CD4-positive, alpha-beta T cell treated with Interleukin-6 at 100 ng/mL for 8 hours (primary cell): ENCODE measurements around the gene SDS.

Source experiments
- DNase-seq: peaks from one replicate; pipeline ENCODE4 v3.0.0-alpha.2; 2020; ENCODE audit warnings: mixed read lengths, low spot score

The SDS gene

DNA sequence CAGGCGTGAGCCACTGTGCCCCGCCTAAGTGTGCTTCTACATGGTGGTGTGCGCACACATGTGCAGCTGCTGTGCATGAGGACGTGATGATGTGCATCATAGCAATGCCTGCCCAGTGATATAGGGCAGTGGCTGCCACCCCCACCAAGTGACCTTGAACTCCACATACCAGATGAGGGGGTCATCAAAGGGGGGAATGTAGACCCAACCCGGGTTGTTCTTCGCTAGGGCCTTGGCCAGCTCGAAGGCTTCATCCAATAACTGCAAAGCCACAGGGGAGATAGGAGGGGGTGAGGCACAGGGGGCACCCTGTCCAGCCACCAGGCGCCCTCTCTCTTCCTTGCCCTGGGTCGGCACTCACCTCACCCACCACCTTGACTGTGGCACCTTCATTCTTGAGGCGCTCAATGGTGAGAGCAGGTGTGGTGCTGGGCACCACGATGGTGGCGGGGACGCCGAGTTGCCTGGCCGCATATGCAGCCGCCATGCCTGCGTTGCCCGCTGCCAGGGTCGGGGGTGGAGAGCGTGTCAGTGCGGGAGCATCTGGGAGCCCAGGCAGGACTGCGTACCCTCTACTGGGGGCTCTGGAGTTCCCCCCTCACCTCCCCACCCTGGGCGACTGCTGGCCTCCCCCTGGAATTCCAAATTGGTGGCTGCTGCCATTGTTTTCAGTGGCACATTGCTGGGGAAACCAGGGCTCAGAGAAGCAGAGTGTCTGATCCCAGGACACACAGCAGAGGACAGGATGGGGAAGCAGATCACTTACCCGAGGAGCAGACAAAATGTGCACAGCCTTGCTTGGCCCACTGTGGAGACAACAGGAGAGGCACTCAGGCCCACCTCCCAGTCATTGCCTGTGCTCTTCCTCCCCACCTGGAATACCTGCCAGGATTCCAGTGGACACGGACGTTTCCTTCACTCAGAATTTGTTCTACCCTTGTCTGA lies 5.1 kb downstream of the SDS start:
- DNase-seq, result no peak

DNA sequence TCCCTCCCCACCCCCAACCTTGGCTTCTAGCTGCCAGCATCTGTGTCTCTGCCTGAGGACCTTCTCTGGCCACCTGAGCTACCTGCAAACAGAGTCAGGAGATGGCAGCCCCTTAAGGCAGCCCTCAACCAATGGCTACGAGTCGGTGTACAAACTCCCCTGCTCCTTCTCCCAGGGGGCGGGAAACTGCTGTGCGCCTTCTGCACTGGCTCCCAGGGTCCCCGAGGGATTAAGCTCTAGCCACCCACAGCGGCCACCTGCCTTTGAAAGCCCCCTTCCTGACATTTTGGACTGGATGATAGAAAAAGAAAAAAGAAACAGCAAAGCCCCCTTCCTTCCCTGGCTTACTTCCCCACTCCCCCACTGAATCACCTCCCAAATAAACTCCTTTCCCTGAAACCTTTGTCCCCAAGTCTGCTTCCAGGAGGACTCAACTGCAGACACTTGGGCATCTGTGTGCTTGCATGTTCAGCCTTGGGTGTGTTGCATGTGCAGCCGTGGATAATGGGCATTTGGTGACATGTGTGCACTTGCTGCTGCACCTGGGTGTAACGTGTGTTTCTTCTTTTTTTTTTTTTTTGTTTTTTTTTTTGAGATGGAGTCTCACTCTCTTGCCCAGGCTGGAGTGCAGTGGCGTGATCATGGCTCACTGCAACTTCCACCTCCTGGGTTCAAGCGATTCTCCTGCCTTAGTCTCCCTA lies 6.0 kb downstream of the SDS start:
- DNase-seq, result no peak

DNA sequence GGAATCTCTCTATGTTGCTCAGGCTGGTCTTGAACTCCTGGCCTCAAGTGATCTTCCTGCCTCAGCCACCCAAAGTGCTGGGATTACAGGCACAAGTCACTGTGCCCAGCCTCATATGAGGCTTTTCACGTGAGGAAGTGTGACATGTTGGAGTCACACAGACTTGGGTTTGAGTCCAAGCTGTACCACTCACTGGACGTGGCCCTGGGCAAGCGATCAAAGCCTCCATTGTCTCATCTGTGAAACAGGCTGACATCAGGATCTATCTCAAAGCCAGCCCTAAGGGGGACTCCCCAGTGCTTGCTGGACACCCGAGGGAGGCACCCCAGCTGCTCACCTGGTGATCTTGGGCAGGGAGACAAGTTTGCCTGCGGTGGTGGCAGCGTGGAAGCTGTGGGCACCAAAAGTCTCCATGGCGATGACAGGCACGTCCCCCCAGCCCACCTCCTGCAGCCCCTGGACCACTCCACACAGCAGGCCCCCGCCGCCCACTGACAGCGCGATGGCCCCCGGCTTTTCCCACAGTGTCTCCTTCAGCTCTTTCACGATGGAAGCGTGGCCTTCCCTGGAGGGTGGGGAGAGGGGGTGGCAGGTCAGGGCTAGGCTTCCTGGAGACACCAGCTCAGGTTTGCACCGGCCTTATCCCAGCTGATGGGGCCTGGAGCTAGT lies 6.7 kb downstream of the SDS start:
- no peak for DNase-seq

DNA sequence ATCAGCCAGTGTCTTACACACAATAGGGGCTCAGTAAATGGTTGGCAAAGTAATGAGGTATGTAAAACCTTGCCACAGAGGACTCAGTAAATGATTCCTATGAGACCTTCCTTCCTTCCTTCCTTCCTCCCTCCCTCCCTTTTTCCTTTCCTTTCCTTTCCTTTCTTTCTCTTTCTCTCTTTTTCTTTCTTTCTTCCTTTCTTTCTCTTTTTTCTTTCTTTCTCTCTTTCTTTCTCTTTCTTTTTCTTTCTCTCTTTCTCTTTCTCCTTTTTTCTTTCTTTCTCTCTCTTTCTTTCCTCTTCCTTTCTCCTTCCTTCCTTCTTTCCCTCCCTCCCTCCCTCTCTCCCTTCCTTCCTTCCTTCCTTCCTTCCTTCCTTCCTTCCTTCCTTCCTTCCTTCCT lies 7.5 kb downstream of the SDS start:
- no peak for DNase-seq

DNA sequence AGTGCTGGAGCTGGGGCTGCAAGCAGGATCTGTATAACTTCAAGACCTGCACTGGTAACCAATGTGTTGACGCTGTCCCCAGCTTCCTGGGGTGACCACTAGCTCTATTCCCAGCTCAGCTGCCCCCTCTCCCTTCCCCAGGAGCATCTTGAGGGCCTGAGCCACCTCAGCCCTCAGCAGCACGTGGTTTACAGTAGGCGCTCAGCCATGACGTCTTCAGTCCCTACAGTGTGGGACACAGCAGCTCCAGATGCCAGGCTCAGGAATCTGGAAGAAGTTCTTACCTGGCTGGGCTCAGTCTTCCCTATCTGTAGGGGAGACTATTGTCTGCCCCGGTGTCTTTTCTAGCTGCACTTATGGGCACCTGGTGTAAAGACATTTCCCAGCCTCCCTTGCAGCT lies 8.6 kb downstream of the SDS start:
- DNase-seq, result no peak

DNA sequence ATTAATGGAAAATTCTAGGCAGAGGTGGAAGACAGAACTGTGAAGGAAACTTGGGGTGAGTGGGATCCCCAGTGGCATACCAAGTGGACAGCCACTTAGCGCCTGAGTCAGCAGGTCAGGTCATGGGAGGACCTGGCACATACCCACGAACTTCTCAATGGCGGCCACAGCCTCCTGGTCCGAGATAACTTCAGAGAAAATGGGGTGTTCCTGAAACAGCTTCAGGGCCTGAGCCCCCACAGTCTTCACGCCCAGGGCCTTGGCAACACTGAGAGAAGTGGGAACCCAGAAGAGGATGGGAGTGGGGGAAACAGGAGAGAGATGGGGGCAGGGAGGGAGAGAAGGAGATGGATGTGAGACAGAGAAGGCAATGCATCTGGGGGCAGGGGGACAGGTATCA lies 9.9 kb downstream of the SDS start:
- DNase-seq, result no peak

DNA sequence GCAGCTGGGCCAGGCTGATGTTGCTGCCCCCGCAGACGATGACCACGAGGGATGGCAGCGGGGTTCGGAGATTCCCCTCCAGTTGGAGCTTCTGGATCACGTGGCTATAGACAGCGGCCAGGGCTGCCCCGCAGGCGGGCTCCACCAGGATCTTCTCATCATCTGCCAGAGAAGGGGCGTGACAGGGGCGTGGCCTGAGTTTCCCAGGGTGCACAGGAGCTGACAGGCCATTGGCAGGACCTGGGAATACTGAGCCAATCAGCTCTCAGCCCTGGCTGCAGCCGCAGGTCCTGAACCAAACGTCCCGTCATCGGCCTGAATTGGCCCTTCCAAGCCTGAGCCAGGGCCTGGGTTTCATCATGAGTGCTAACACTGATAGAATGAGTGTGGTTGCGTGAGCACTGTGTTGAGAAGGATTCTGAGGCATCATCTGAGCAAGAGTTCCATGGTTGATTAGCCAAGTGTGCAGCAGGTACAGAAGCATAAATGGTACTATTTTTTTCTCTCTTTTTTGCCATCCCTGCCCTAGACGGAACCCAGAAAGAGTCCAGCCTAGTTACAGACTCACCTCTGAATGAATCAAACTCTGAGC lies 10.6 kb downstream of the SDS start:
- no peak for DNase-seq

DNA sequence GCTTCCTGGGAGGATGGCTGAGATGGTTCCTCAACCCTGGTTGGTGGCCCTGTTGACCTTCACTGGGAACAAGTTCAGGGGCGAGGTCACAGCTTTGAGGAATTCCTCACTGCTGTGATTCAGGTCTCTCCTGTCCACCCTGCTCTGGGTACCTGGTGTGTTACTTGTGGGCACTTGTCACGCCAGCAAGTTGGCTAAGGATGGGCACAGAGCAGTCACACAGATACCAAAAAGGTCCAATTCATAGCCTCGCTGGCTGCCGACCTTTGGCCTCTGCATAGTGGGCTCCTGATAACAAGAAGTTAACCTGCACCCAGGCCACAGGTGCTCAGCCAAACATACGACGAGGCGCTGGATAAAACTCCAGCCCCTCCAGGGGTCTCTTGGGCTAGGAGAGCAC lies 11.2 kb downstream of the SDS start:
- no peak for DNase-seq

DNA sequence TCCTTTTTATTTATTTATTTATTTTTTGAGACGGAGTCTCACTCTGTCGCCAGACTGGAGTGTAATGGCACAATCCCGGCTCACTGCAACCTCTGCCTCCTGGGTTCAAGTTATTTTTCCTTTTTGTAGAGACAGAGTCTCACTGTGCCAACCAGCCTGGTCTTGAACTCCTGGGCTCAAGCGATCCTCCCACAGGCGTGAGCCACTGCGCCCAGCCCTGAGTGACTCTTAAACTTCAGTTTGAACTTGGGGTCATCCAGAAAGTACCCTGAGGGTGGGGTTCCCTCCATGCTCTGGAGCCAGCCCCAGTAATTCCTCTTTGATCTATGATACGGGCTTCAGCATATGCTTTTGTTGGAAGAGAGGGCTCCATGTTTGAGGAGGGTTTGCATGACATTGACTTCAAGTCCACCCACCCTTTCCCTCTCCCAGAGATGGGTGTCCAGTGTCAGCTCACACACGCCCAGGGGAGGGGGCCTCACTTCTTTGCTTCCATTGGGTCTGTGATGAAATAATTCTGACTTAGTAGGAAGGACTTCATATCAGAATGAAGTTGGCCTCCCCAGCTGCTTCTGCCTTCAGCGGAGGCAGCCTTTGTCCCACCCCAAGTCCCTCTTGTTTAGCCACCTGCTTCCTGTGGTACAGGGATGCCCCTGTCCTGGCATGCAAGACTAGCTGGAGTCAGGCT lies 11.9 kb downstream of the SDS start:
- DNase-seq, result no peak

DNA sequence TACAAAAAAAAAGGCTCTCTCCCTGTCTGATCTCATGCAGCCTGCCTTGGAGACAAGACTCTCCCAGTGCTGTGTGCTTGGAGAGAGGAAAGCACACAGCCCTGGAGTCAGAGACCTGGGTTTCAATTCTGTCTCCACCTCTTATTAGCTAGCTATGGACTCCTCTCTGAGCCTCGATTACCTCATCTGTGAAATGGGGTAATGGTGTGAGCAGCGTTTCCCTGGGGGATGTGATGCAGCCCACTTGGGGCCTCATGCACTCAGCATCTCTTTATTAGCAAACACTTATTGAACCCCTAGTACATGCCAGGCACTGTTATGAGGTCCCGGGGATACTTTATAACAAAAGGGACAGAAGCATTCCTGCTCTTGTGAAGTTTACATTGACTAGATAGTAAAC lies 12.5 kb downstream of the SDS start:
- DNase-seq, result no peak

DNA sequence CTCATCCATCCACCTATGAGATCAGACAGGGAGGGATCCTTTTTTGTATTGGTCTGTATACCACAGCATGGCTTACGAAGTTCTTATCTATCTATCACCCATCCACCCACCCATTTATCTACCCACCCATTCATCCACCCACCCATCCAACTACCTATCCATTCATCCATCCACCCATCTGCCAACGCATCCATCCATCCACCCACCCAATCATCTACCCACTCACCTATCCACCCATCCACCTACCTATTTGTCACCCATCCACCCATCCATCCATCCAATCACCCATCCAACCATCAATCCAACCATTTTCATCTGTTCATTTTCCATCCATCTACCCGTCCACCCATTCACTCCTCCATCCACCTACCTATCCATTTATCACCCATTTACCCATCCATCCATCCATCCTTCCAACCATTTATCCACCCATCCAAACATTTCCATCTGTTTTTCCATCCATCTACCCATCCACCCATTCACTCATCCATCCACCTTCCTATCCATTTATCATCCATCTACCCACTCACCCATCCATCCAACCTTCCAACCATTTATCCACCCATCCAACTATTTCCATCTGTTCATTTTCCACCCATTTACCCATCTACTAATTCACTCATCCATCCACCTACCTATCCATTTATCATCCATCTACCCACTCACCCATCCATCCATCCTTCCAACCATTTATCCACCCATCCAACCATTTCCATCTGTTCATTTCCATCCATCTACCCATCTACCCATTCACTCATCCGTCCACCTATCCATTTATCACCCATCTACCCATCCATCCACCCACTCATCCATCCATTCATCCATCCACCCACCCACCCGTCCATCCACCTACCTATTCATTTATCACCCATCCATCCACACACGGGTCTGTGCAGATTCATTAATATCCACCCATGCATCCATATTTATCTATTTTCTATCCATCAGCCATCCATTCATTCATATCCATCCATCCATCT lies 13.3 kb downstream of the SDS start:
- no peak for DNase-seq

DNA sequence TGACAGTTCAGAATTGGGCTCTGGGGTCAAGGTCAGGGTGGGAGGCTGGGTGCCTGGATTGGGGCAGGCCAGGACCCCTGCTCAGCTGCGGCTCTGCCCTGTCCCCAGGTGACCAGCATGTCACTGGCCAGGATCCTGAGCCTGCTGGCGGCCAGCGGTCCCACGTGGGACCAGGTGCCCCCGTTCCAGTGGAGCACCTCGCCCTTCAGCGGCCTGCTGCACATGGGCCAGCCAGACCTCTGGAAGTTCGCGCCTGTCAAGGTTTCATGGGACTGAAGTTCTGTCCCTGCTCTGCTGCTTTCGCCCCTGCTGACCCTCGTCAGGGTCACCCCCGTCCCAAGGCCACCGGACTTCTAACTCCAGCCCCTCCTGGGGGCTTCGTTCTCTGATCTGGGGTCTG lies 15.3 kb downstream of the SDS start:
- no peak for DNase-seq

DNA sequence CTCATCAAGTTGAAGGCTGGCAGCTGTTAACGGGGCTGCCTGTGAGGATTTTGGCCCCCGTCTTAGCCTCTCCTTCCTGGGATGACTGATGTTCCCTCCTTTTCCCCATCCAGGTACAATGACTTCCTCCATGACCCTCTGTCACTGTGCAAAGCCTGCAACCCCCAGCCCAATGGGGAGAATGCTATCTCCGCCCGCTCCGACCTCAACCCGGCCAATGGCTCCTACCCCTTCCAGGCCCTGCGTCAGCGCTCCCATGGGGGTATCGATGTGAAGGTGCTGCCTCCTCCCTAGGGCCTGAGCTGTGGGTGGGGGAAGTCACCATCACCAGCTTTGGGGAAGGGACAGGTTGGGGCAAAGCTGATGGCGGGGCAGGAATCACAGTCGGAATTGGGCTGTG lies 16.1 kb downstream of the SDS start:
- no peak for DNase-seq

DNA sequence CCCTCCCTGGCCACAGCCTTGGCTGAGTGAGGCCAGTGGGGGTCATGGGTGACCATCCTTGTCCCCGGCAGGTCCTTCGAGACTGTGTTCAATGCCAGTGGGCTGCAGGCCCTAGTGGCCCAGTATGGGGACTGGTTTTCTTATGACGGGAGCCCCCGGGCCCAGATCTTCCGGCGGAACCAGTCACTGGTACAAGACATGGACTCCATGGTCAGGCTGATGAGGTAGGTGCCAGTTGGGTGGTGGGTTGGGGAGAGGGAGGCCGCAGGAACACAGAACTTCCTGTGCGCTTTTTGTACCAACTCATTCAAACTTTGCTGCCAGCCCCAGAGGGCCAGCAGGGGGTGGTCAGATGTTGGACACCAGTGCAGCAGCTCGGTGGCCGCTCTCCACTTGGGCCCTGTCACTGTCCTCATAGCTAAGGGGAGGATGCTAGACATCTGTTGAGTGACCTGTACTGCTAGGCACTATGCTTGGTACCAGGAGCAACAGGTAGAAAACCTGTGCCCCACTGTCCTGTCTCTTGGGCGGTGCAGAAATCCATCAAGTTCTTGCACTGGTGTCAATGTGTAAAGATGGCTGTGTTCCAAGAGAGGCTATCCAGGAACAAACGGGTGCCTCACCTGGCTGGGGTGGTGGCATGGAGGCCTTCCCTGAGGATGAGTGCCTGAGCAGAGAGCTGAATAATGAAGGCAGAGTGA lies 16.7 kb downstream of the SDS start:
- DNase-seq, result no peak

DNA sequence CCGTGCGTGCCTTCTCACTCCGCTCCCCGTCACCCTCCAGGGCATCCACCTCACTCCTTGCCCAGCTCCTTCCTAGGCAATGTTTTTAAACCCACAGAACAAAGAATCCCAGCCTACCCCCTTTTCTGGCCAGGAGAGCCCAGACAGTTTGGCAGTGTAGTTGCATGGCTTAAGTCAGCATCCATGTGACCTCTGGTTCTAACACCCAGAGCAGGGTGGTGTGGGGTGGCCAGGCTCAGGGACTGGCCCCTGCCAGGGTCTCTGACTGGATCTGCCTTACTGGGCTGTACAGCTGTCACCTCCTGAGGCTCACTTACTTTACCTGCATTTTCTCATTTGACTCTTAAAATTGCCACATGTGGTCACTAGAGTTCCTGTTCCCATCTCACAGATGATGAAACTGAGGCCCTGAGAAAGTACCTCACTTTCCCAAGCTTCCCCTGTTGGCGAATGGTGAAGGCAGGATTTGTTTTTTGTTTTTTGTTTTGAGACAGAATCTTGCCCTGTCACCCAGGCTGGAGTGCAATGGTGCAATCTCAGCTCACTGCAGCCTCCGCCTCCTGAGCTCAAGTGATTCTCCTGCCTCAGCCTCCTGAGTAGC lies 18.3 kb downstream of the SDS start:
- DNase-seq, result no peak

DNA sequence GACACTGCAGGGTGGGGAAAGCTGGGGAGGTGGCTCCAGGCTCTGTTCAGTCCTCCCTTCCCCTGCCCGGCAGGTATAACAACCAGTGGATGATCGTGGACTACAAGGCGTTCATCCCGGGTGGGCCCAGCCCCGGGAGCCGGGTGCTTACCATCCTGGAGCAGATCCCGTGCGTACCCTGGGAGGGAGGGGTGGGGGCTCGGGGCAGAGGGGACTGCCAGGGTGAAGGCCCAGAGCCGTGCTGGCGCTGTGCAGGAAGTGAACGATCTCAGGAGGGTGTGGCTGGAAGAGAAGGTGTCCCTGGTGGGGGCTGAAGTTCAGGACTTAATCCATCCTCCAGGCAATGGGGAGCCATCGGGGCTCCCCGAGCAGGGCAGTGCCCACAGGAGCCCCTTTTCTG lies 18.9 kb downstream of the SDS start:
- no peak for DNase-seq

DNA sequence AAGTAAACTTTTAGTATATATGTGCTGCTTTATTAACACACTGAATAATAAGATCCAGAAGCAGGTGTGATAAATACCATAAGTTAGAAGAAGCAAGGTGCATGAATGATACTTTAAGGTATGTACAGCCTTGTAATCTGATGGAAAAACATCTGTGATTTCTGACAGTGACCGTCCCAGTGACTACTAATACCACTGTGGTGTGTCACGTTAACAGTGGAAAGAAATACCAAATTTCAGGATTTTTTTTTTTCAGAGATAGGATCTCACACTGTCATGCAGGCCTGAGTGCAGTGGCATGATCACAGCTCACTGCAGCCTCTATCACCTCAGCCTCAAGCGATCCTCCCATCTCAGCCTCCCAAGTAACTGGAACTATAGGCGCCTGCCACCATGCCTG lies 21.5 kb downstream of the SDS start:
- no peak for DNase-seq

DNA sequence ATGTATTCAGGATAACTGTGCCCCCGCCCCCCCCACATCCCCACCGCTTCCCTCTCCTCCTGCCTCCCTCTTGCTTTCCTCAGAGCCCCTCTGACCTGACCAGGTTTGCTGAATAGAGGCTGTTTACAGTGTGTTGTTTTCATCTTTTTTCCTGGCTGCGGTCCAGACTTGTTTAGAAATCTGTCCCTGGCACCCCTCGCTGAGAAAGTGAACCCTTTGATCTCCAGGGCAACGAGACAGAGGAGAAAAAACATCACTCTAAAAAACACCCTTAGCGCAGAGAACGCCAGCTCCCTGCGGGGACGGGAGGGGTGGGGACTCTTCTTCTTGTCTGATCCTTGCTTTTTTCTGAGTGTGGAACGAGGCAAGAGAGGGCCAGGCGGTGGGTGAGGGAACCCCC lies 22.5 kb downstream of the SDS start:
- no peak for DNase-seq

DNA sequence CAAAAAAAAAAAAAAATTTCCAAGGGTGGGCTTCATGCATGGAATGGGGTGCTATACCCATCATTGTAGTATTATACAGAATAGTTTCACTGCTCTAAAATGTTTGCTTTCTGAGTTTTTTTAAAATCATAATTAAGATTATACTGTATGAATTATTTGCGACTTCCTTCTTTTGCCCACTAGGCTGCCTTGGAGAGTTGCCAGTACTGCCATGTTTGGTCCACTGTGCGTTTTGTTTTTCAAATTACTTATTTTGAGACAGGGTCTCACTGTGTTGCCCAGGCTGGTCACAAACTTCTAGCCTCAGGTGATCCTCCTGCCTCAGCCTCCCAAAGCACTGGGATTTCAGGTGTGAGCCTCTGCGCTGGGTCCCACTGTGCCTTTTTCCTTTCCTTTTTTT lies 25.4 kb downstream of the SDS start:
- no peak for DNase-seq
